Measurements from ENCODE around the gene TXNDC8. TPM values are rescaled to one million over a fixed set of nuclear protein-coding genes. Genes with fewer than 3 reads are reported as not detected.
"Not testable (repeated sequence)": the region's sequence is repeated elsewhere in the genome, so short reads cannot be mapped to it uniquely, and the experiment has no call there.

TXNDC8 gene
- total RNA-seq, 1 donor, result not detected

- DNase-seq (ENCODE audit: low read depth), result peak; percentile 6
- no peak for TF ChIP-seq CTCF (IDR thresholded peaks at IDR 0.05; ENCODE audit: insufficient read depth, low read length)
- no peak overlapping the region for H3K4me3 ChIP-seq (ENCODE audit: low read depth, low read length)
These were observed 17.7 kb downstream of the TXNDC8 start for GRCh38 chr9:110319781-110320492.

GRCh38 chr9:110317911-110318310 lies 19.8 kb downstream of the TXNDC8 start:
- H3K4me3 ChIP-seq (ENCODE audit: low read depth, low read length), result no peak overlapping the region
- TF ChIP-seq CTCF (IDR thresholded peaks at IDR 0.05; ENCODE audit: insufficient read depth, low read length), result no peak
- no peak for DNase-seq (ENCODE audit: low read depth)

- DNase-seq (ENCODE audit: low read depth), result peak; percentile 35
- no peak overlapping the region for H3K4me3 ChIP-seq (ENCODE audit: low read depth, low read length)
- no peak for TF ChIP-seq CTCF (IDR thresholded peaks at IDR 0.05; ENCODE audit: insufficient read depth, low read length)
These were observed 21.2 kb downstream of the TXNDC8 start for GRCh38 chr9:110316261-110317075.

- not testable (repeated sequence) for H3K4me3 ChIP-seq (ENCODE audit: low read depth, low read length); DNase-seq (ENCODE audit: low read depth)
These were observed 25.7 kb downstream of the TXNDC8 start for GRCh38 chr9:110311978-110312377.

- no peak for DNase-seq (ENCODE audit: low read depth)
- TF ChIP-seq CTCF (IDR thresholded peaks at IDR 0.05; ENCODE audit: insufficient read depth, low read length), result no peak
- H3K4me3 ChIP-seq (ENCODE audit: low read depth, low read length), result no peak overlapping the region
These were observed 28.0 kb downstream of the TXNDC8 start for GRCh38 chr9:110309681-110310080.

GRCh38 chr9:110308633-110309038 lies 29.0 kb downstream of the TXNDC8 start:
- DNase-seq (ENCODE audit: low read depth), result no peak
- no peak for TF ChIP-seq CTCF (IDR thresholded peaks at IDR 0.05; ENCODE audit: insufficient read depth, low read length)
- H3K4me3 ChIP-seq (ENCODE audit: low read depth, low read length), result no peak overlapping the region

- no peak overlapping the region for H3K4me3 ChIP-seq (ENCODE audit: low read depth, low read length)
- DNase-seq (ENCODE audit: low read depth), result no peak
- no peak for TF ChIP-seq CTCF (IDR thresholded peaks at IDR 0.05; ENCODE audit: insufficient read depth, low read length)
These were observed 30.5 kb downstream of the TXNDC8 start for GRCh38 chr9:110307191-110307590.

Measured in fibroblast of the aortic adventitia (primary cell).